ENCODE data around the gene KLHL29.

Gene KLHL29

DNA sequence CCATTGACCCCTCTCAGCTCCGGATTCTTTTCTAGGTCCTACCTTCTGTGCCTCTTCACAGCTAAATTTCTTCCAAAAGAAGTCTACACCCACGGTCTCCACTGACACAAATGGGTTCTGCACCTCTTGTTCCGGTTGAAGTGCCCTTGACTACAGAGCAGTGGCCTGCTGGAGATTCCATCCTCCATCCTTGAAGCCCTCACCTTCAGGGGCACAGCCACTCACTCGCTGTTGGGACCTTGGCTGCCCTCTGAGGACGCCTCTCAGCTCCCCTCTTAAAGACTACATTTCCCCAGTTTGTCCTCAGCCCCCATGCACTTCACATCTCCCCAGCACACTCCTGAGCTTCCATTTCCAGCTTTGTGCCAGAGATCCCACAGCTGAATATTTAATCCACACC lies 315.6 kb downstream of the KLHL29 start:
- TF ChIP-seq NFIC (IDR thresholded peaks at IDR 0.05) = no peak

DNA sequence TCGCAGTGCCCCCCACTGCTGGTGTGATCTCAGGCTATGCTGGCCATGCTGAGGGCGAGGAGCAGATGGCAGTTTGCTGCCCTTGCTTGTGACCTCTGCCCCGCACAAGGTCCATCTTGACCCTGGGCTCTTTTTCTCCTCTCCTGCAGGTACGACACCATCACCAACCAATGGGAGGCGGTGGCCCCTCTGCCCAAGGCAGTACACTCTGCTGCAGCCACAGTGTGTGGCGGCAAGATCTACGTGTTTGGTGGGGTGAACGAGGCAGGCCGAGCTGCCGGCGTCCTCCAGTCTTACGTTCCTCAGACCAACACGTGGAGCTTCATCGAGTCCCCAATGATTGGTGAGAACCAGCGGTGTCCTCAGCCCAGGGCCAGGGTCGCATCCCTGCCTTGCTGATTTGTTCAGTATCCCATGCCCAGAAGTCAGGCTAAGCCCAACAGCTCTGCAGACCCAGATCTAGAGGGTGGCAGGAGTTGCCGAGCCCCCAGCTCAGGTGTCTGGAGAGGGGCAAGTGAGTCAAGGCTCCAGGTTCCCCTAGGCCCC lies 318.1 kb downstream of the KLHL29 start:
- TF ChIP-seq CEBPB (IDR thresholded peaks at IDR 0.05) = no peak
- TF ChIP-seq TEAD4 (IDR thresholded peaks at IDR 0.05) = no peak
- no peak for TF ChIP-seq EGR1 (IDR thresholded peaks at IDR 0.05)
- TF ChIP-seq FOXM1 (IDR thresholded peaks at IDR 0.05; ENCODE audit: borderline replicate concordance, low read depth) = no peak
- TF ChIP-seq, protein P1, sequence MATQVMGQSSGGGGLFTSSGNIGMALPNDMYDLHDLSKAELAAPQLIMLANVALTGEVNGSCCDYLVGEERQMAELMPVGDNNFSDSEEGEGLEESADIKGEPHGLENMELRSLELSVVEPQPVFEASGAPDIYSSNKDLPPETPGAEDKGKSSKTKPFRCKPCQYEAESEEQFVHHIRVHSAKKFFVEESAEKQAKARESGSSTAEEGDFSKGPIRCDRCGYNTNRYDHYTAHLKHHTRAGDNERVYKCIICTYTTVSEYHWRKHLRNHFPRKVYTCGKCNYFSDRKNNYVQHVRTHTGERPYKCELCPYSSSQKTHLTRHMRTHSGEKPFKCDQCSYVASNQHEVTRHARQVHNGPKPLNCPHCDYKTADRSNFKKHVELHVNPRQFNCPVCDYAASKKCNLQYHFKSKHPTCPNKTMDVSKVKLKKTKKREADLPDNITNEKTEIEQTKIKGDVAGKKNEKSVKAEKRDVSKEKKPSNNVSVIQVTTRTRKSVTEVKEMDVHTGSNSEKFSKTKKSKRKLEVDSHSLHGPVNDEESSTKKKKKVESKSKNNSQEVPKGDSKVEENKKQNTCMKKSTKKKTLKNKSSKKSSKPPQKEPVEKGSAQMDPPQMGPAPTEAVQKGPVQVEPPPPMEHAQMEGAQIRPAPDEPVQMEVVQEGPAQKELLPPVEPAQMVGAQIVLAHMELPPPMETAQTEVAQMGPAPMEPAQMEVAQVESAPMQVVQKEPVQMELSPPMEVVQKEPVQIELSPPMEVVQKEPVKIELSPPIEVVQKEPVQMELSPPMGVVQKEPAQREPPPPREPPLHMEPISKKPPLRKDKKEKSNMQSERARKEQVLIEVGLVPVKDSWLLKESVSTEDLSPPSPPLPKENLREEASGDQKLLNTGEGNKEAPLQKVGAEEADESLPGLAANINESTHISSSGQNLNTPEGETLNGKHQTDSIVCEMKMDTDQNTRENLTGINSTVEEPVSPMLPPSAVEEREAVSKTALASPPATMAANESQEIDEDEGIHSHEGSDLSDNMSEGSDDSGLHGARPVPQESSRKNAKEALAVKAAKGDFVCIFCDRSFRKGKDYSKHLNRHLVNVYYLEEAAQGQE (IDR thresholded peaks at IDR 0.05; ENCODE audit: low read depth) = no peak
- TF ChIP-seq EP300 (IDR thresholded peaks at IDR 0.05; ENCODE audit: borderline replicate concordance) = no peak
- no peak for TF ChIP-seq NFIC (IDR thresholded peaks at IDR 0.05)
- TF ChIP-seq TCF12 (IDR thresholded peaks at IDR 0.05; ENCODE audit: low read depth) = no peak
- TF ChIP-seq ZBTB7A (IDR thresholded peaks at IDR 0.05; ENCODE audit: low read depth) = no peak
- TF ChIP-seq TAF1 (IDR thresholded peaks at IDR 0.05; ENCODE audit: low read depth) = no peak
- TF ChIP-seq, protein P2, sequence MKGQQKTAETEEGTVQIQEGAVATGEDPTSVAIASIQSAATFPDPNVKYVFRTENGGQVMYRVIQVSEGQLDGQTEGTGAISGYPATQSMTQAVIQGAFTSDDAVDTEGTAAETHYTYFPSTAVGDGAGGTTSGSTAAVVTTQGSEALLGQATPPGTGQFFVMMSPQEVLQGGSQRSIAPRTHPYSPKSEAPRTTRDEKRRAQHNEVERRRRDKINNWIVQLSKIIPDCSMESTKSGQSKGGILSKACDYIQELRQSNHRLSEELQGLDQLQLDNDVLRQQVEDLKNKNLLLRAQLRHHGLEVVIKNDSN (IDR thresholded peaks at IDR 0.05) = no peak
- TF ChIP-seq RAD21 (IDR thresholded peaks at IDR 0.05; ENCODE audit: low read depth) = no peak
- TF ChIP-seq, protein P3, sequence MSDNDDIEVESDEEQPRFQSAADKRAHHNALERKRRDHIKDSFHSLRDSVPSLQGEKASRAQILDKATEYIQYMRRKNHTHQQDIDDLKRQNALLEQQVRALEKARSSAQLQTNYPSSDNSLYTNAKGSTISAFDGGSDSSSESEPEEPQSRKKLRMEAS (IDR thresholded peaks at IDR 0.05) = no peak
- TF ChIP-seq CREB1 (IDR thresholded peaks at IDR 0.05; ENCODE audit: low read depth) = no peak
- TF ChIP-seq YY1 (IDR thresholded peaks at IDR 0.05; ENCODE audit: low read depth) = no peak

DNA sequence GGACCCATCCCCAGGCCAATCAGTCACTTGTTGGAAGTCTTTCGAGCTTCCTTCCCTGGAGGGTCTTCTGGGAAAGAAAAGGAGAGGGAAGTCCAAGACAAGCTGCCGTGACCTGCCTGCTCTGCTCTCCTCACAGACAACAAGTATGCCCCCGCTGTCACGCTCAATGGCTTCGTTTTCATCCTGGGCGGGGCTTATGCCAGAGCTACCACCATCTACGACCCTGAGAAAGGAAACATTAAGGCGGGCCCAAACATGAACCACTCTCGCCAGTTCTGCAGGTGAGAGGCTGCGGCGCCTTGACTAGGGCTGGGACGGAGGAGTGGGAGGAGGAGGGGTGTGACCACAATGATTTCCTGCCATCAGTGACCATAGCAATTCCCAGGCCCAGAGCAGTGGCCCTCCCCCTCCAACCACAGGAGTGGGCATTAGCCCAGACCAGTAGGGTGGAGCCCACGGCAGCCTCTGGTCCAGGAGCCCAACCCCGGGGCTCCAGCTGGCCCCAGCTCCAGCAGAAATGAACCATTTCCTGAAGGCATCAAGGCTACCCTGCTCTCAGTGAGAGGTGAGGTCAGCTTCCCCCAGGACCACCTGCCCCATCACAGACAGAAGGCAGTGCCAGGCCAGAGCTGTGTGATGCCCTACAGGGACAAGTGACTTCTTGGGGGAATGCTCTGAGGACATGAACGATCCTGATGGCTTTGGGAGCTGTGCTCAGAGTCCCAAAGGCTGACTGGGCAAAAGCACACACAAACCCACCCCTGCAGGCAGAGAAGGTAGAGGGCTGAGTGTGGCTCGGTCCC lies 318.8 kb downstream of the KLHL29 start:
- TF ChIP-seq TEAD4 (IDR thresholded peaks at IDR 0.05) (no peak), EGR1 (IDR thresholded peaks at IDR 0.05) (no peak), EP300 (IDR thresholded peaks at IDR 0.05; ENCODE audit: borderline replicate concordance) (no peak), NFIC (IDR thresholded peaks at IDR 0.05) (no peak), RAD21 (IDR thresholded peaks at IDR 0.05; ENCODE audit: low read depth) (no peak), CEBPB (IDR thresholded peaks at IDR 0.05) (no peak), YY1 (IDR thresholded peaks at IDR 0.05; ENCODE audit: low read depth) (no peak), TCF12 (IDR thresholded peaks at IDR 0.05; ENCODE audit: low read depth) (no peak), CREB1 (IDR thresholded peaks at IDR 0.05; ENCODE audit: low read depth) (no peak), TAF1 (IDR thresholded peaks at IDR 0.05; ENCODE audit: low read depth) (no peak), ZBTB7A (IDR thresholded peaks at IDR 0.05; ENCODE audit: low read depth) (no peak)
- TF ChIP-seq, protein P3 (IDR thresholded peaks at IDR 0.05) = no peak

DNA sequence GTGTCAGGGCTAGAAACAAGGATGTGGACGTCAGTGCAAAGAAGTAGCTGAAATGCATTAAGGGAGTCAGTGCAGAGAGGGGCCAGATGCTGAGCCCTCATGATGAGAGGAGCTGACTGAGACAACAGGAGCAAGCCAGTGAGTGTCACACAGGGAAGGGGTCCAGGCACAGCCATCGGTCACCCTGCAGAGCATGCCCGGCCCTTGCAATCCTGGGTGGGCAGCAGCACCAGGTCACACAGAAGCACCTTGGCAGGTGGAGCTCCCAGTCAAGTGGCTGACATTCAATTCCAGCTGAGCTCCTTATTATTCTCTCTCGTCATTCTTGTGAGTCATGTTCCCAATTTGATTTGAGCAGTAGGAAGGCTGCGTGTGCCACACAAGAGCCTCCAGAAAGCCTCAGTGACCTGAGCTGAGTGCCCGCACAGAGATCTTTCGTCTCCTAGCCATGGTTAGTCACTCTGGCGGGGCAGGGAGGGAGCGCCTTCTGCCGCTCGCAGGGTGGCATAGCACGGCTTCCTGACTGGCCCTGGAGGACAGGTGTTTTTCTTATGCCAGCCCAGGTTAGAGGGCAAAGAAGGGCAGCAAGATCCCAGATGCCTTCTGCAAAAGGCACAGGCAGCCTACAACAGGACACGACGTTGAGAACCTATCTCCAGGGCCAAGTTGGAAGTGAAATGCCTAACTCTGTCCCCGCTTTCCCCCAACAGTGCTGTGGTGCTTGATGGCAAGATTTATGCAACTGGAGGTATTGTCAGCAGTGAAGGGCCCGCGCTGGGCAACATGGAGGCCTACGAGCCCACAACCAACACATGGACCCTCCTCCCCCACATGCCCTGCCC lies 321.0 kb downstream of the KLHL29 start:
- TF ChIP-seq NFIC (IDR thresholded peaks at IDR 0.05) (no peak), TAF1 (IDR thresholded peaks at IDR 0.05; ENCODE audit: low read depth) (no peak), YY1 (IDR thresholded peaks at IDR 0.05; ENCODE audit: low read depth) (no peak), EP300 (IDR thresholded peaks at IDR 0.05; ENCODE audit: borderline replicate concordance) (no peak), TEAD4 (IDR thresholded peaks at IDR 0.05) (no peak), CREB1 (IDR thresholded peaks at IDR 0.05; ENCODE audit: low read depth) (no peak), TCF12 (IDR thresholded peaks at IDR 0.05; ENCODE audit: low read depth) (no peak)
- TF ChIP-seq, protein P3 (IDR thresholded peaks at IDR 0.05) = no peak

DNA sequence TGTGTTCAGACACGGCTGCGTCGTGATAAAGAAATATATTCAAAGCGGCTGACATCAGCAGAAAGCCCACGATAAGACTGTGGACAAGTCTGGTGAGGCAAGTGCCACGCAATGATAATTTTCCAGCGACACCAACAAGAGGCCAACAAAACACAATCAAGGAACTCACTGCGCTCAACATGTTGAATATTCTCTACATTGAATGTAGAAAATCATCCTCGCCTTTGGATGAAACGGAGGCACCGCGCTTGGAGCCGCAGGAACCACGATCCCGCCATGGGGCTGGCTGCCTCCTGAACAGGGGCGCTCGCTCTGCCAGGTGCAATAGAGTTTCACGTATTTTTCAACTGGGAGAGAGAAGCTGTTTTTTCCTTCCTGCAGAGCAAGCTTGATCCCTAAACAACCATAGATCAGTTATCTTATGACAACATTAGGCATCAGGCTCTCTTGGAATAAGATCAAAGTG lies 321.7 kb downstream of the KLHL29 start:
- TF ChIP-seq ZBTB7A (IDR thresholded peaks at IDR 0.05; ENCODE audit: low read depth) (no peak), CEBPB (IDR thresholded peaks at IDR 0.05) (no peak), TCF12 (IDR thresholded peaks at IDR 0.05; ENCODE audit: low read depth) (no peak), CREB1 (IDR thresholded peaks at IDR 0.05; ENCODE audit: low read depth) (no peak), EP300 (IDR thresholded peaks at IDR 0.05; ENCODE audit: borderline replicate concordance) (no peak), FOXM1 (IDR thresholded peaks at IDR 0.05; ENCODE audit: borderline replicate concordance, low read depth) (no peak), RAD21 (IDR thresholded peaks at IDR 0.05; ENCODE audit: low read depth) (no peak), YY1 (IDR thresholded peaks at IDR 0.05; ENCODE audit: low read depth) (no peak), NFIC (IDR thresholded peaks at IDR 0.05) (no peak), TEAD4 (IDR thresholded peaks at IDR 0.05) (no peak)
- TF ChIP-seq, protein P3 (IDR thresholded peaks at IDR 0.05) = no peak
- TF ChIP-seq, protein P2 (IDR thresholded peaks at IDR 0.05) = no peak
- TF ChIP-seq, protein P1 (IDR thresholded peaks at IDR 0.05; ENCODE audit: low read depth) = no peak

Measured in Ishikawa (cell line).